HFF-Myc (cell line): ENCODE results near the gene IFIH1.

Source experiments
- DNase-seq: peaks from one replicate; pipeline ENCODE4 v3.0.0-alpha.2; 2011; ENCODE audit warnings: low read depth; ENCODE audit errors: extremely low read depth
- H3K4me3 ChIP-seq: replicated peaks from 2 replicates; pipeline ENCODE4 v1.5.1; 2011; ENCODE audit warnings: low read depth, mild to moderate bottlenecking, control low read depth, low read length
- TF ChIP-seq, protein P1 (sequence below): IDR thresholded peaks from 2 replicates; pipeline ENCODE4 v1.5.1; 2012; ENCODE audit warnings: mild to moderate bottlenecking, low read depth, low read length, control low read depth; ENCODE audit errors: missing control alignments

Gene IFIH1

DNA sequence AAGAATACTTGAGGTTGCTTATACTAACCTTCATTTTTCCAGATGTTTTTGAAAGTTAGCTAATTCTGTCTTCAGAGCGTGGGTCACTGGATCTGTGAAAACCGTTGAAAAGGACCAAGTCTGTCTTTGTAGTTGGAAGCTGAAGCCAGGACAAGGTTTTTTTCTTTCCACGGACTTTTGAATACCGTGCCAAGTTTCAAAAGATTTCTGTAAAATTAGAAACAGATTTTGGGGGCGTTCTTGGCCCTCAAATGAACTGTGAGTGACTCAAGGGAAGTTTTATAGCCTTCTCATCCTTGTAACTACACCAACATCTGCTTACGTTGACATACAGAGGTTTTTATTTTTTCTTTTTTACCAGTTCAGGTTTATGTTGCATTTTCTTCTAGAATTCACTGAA, 75.2 kb downstream of the IFIH1 start, which contains the start of gene FAP:
Gene FAP, minus strand, starts transcription at position 152 of the 400 bp plus-strand sequence. Its CDS starts 118 bp downstream, at position 34.
- TF ChIP-seq, protein P1, sequence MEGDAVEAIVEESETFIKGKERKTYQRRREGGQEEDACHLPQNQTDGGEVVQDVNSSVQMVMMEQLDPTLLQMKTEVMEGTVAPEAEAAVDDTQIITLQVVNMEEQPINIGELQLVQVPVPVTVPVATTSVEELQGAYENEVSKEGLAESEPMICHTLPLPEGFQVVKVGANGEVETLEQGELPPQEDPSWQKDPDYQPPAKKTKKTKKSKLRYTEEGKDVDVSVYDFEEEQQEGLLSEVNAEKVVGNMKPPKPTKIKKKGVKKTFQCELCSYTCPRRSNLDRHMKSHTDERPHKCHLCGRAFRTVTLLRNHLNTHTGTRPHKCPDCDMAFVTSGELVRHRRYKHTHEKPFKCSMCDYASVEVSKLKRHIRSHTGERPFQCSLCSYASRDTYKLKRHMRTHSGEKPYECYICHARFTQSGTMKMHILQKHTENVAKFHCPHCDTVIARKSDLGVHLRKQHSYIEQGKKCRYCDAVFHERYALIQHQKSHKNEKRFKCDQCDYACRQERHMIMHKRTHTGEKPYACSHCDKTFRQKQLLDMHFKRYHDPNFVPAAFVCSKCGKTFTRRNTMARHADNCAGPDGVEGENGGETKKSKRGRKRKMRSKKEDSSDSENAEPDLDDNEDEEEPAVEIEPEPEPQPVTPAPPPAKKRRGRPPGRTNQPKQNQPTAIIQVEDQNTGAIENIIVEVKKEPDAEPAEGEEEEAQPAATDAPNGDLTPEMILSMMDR, result no peak
- peak within 1 kb of the TSS; percentile 63 for H3K4me3 ChIP-seq
- DNase-seq, result peak; percentile 86

DNA sequence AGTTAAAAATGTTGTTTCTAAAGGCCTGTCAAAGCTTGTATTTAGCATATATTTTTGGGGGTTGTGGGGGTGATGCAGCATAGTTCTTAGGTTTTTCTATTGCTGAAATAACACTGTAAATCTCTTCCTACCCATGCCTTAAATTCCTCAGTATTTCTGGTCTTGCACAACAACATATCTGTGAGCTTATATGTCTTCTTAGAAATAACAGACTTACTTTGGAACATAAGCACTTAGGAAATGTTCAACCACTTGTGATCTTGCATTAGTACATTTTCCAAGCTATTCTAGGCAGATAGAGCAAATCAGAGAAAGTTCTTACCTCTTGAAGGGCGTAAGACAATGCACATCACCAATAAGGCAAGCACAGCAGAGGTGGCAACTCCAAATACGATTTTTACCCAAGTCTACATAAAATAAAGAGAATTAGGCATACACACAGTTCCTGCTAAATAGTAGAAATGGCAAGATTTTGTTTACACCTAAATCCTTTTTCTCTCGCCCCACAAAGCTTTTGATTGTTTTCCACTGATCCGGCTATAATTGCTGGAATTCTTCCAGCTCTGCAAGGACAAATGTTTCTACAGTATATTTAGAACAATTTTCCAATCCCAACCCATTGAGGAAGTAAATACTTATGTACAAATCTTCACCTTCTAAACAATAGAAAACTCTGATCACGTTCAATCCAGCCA, 75.8 kb downstream of the IFIH1 start:
- TF ChIP-seq, protein P1, result no peak
- no peak for DNase-seq
- H3K4me3 ChIP-seq, result peak overlapping the region; percentile 63

DNA sequence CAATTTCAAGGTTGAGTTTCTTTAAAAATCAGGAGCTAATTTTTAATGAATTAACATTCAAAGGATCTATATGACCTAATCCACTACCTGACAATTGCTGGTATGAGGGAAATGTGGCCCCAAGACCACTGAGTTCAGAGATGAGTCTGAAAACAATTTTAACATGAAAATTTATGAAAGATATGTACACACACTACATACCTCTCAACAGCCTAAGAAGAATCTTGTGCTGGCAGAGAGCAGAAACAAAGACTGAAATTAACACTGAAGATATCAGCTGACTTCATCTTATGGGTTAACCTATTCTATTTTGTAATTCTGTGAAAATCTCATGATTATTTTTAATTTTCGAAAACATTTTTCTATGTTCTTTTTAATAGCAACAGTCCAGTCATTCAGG, 76.9 kb downstream of the IFIH1 start:
- TF ChIP-seq, protein P1, result no peak
- peak overlapping the region; percentile 63 for H3K4me3 ChIP-seq
- DNase-seq, result no peak

DNA sequence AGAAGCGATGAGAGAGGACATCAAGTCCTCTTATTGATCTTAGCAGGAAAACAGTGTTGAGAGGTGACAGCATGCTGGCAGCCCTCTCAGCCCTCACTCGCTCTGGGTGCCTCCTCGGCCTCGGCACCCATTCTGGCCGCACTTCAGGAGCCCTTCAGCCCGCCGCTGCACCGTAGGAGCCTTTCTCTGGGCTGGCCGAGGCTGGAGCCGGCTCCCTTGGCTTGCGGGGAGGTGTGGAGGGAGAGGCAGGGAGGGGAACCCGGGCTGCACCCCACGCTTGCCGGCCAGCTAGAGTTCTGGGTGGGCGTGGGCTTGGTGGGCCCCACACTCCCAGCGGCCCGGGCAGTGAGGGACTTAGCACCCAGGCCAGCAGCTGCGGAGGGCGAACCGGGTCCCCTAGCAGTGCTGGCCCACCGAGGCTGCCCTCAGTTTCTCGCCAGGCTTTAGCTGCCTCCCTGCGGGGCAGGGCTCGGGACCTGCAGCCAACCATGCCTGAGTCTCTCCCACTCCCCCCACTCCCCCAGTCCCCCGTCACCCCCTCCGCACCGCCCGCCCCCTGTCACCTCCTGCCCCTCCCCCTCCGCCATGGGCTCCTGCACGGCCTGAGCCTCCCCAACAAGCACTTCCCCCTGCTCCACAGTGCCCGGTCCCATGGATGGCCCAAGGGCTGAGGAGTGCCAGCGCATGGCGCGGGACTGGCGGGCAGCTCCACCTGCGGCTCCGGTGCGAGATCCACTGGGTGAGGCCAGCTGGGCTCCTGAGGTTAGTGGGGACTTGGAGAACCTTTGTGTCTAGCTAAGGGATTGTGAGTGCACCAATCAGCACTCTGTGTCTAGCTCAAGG, 83.6 kb downstream of the IFIH1 start:
- TF ChIP-seq, protein P1, result no peak
- DNase-seq, result no peak
- H3K4me3 ChIP-seq, result no peak overlapping the region

DNA sequence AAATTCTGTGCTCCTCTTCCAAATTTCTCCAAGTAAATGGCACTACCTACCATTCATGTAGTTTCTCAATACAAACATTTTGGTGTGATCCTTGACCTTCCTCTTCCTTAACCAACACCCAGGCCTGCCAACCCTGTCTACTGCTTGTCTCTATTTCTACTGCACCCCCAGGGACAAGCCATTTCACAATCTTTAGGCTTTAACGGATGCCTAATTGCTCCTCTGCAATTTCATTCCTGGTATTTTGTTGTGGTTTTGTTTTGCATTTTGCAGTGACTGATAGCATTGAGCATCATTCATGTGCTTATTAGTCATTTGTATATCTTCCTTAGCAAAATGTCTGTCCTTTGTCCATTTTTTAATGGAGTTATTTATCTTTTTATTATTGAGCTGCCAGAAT, 85.3 kb downstream of the IFIH1 start:
- no peak for DNase-seq
- TF ChIP-seq, protein P1, result no peak
- no peak overlapping the region for H3K4me3 ChIP-seq

DNA sequence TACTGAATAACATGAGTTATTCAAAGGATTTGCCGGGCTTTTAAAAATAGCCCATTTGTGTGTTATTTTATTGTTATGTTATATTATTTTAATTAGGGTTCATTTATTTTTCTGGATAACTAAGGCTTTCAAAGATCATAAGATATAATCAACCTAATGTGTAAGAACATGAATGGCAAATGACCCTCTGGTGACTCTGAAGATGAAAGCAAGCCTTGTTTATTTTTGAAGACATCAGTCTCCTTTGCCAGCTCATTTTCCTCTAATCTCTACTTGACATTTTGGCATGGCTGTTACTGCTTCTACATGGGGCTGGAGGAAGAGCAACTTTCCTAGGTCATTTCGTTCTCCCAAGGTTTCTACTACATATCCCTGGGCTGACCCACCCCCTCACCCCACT, 85.8 kb downstream of the IFIH1 start:
- no peak for DNase-seq
- H3K4me3 ChIP-seq, result no peak overlapping the region
- TF ChIP-seq, protein P1, result no peak
